HFF-Myc (cell line): ENCODE measurements around the gene CTU2.

ENCODE experiments used
- DNase-seq: peaks from one replicate; pipeline ENCODE4 v3.0.0-alpha.2; 2011; ENCODE audit warnings: low read depth; ENCODE audit errors: extremely low read depth
- H3K4me3 ChIP-seq: replicated peaks from 2 replicates; pipeline ENCODE4 v1.5.1; 2011; ENCODE audit warnings: low read depth, mild to moderate bottlenecking, control low read depth, low read length
- TF ChIP-seq, protein P1 (sequence below): IDR thresholded peaks from 2 replicates; pipeline ENCODE4 v1.5.1; 2012; ENCODE audit warnings: mild to moderate bottlenecking, low read depth, low read length, control low read depth; ENCODE audit errors: missing control alignments

The CTU2 gene

GRCh38 chr16:88706229-88706964 is at the start of gene CTU2, which contains the start of gene RNF166:
CTU2 (plus strand) TSS chr16:88706503; CDS start chr16:88706531, 28 bp downstream.
RNF166 (minus strand) TSS chr16:88706408; CDS start chr16:88706325, 83 bp downstream.
- DNase-seq: peak; percentile 43
- TF ChIP-seq, protein P1, sequence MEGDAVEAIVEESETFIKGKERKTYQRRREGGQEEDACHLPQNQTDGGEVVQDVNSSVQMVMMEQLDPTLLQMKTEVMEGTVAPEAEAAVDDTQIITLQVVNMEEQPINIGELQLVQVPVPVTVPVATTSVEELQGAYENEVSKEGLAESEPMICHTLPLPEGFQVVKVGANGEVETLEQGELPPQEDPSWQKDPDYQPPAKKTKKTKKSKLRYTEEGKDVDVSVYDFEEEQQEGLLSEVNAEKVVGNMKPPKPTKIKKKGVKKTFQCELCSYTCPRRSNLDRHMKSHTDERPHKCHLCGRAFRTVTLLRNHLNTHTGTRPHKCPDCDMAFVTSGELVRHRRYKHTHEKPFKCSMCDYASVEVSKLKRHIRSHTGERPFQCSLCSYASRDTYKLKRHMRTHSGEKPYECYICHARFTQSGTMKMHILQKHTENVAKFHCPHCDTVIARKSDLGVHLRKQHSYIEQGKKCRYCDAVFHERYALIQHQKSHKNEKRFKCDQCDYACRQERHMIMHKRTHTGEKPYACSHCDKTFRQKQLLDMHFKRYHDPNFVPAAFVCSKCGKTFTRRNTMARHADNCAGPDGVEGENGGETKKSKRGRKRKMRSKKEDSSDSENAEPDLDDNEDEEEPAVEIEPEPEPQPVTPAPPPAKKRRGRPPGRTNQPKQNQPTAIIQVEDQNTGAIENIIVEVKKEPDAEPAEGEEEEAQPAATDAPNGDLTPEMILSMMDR: no peak
- peak within 1 kb of the TSS; percentile 98 for H3K4me3 ChIP-seq

DNA sequence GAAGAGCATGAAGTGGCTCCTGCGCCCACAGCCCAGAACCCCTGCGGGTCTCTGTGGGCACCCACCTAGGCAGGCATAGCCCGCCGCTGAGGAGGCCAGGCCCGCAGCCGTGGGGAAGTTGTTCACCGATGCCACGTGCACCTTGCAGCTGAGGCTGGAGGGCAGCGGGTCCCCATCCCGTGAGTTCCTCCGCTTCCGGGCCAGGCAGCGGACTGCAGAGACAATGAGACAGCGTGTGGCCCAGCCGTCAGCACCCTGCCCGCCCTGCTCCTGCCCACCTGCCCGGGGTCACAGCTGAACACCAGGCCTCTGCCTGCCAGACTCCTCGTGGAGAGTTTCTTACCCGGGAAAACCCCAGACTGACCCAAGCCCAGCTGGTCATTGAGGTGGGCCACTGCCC is 48.9 kb upstream of the CTU2 start:
- TF ChIP-seq, protein P1: no peak
- no peak for DNase-seq
- H3K4me3 ChIP-seq: no peak overlapping the region

DNA sequence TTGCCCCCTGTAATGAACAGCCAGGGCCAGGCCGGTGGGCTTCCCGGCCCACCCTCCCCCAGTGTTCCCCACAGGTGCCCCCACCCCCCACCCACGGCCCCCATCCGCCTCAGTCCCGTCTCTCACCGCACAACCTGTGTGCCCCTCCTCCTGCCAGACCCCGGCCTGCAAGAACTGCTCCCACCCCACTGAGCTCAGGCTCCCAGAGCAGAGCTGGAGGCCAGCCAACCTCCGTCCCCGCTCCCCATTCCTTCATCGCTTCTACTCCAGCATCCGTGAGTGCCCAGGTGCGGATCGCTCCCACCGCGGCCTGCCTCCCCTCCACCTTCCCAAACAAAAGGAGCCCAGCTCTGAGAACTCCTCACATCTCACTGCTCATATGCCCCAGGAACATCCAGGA is 47.6 kb upstream of the CTU2 start:
- TF ChIP-seq, protein P1: no peak
- H3K4me3 ChIP-seq: no peak overlapping the region
- DNase-seq: no peak

DNA sequence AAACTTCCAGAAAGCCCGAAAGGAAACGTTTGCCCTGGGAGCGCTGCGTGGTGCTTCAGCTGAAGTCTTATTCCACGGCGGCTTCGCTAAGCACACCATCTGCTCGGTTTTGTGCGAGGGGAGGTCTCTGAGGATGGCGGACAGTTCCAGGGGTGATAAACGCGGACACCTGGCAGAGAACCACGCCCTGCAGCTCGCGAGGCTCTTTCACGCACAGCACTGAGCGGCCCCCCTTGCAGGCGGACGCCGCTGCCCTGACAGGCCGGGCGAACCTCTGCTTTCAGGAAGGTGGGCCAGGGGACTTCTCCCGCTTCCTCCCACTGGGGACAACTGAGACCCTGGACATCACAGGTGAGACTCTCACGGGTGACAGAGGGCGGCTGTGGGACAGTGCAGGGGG is 47.1 kb upstream of the CTU2 start:
- DNase-seq: no peak
- H3K4me3 ChIP-seq: no peak overlapping the region
- TF ChIP-seq, protein P1: no peak

GRCh38 chr16:88661468-88661867 is 44.8 kb upstream of the CTU2 start:
- DNase-seq: no peak
- TF ChIP-seq, protein P1: no peak
- peak overlapping the region; percentile 83 for H3K4me3 ChIP-seq

DNA sequence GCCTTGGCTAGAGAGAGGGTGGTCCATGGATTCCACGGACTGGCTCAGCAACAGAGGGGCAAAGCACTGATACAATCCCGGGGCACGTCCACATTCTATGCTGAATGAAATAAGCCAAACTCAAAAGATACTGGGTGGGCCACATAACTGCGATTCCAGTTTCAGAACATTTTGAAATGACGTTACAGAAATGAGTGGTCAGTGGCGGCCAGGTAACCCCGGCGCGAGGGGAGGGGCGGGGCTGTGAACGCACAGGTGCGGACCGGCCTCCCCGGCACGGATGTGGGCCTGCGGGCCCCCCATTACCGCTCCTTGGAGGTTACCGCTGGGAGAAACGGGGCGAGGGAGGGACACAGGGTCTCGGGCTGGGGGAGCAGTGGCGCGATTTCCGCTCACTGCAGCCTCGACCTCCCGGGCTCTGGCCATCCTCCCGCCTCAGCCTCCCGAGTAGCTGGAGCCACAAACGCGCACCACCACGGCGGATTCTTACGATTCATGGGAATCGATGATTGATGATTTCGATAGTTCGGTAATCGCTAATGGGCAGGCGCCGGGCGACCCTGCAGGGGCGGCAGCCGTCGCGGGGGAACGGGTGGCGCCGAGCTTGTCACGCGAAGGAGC is 44.0 kb upstream of the CTU2 start:
- H3K4me3 ChIP-seq: peak overlapping the region; percentile 83
- TF ChIP-seq, protein P1: no peak
- no peak for DNase-seq
